Stimulated activated CD4-positive, alpha-beta T cell treated with anti-CD3 and anti-CD28 coated beads, Interleukin-12 subunit alpha, Interleukin-12 subunit beta, amount 100 ng/mL, for 48 hours (primary cell): ENCODE measurements around the gene COG3.
"Not testable (repeated sequence)": the region's sequence is repeated elsewhere in the genome, so short reads cannot be mapped to it uniquely, and the experiment has no call there.

Source experiments
- DNase-seq, 3 donors: peaks; one replicate each; pipeline ENCODE4 v3.0.0-alpha.2; 2020; ENCODE audit warnings: low read depth in 2 of 3, low spot score in 1 of 3

The COG3 gene, protein sequence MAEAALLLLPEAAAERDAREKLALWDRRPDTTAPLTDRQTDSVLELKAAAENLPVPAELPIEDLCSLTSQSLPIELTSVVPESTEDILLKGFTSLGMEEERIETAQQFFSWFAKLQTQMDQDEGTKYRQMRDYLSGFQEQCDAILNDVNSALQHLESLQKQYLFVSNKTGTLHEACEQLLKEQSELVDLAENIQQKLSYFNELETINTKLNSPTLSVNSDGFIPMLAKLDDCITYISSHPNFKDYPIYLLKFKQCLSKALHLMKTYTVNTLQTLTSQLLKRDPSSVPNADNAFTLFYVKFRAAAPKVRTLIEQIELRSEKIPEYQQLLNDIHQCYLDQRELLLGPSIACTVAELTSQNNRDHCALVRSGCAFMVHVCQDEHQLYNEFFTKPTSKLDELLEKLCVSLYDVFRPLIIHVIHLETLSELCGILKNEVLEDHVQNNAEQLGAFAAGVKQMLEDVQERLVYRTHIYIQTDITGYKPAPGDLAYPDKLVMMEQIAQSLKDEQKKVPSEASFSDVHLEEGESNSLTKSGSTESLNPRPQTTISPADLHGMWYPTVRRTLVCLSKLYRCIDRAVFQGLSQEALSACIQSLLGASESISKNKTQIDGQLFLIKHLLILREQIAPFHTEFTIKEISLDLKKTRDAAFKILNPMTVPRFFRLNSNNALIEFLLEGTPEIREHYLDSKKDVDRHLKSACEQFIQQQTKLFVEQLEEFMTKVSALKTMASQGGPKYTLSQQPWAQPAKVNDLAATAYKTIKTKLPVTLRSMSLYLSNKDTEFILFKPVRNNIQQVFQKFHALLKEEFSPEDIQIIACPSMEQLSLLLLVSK

DNA sequence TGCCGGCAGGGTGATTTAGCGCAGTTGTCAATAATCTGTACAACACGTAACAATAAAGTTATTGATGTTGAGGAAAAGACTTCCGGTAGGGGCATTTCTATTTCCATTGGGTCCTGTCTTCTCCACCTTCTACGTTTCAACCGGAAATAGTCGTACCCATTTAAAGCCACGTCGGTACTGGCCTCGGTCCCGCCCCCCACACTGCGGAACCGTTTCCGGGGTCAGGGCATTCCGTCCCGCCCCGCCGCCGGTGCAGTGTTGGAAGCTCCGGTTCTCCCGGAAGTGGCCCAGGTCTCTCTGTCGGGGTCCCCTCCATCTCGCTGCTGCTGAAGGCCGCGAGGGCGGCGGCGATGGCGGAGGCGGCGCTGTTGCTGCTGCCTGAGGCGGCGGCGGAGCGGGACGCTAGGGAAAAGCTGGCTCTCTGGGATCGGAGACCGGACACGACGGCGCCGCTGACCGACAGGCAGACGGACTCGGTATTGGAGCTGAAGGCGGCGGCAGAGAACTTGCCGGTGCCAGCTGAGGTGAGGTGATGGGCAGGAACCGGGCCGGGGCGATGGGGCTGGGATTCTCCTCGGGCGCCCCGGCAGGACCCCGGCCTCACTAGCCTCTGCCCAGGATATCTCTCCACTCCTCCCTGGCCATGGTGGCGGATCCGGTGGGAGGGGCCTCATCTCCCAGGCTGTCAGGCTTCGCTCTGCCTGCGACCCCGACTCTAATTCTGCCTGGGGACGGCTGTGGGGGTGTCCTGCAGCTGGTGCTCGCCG lies at the start of gene COG3:
TSS of gene COG3 (plus strand) at position 253 of the 767 bp plus-strand sequence. CDS start at position 351, 98 bp downstream.
- peak; percentile 91 to 94 (median 92) for DNase-seq

DNA sequence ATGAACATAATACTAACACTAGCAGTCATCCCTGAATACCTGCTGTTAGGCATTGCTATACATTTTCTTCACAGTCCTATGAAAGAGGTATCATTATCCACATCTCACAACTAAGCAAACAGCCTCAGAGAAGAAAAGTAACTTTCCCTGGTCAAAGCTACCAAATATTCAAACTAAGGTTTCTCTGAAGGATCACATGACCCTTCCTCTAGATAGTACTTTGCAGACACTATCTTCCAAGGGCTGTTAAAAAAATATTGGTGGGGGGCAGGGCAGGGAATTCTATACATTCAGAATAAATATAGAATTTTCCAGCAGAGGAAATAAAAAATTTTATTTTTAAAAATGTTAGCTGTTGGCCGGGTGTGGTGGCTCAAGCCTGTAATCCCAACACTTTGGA lies 49.6 kb upstream of the COG3 start:
- DNase-seq, result no peak

DNA sequence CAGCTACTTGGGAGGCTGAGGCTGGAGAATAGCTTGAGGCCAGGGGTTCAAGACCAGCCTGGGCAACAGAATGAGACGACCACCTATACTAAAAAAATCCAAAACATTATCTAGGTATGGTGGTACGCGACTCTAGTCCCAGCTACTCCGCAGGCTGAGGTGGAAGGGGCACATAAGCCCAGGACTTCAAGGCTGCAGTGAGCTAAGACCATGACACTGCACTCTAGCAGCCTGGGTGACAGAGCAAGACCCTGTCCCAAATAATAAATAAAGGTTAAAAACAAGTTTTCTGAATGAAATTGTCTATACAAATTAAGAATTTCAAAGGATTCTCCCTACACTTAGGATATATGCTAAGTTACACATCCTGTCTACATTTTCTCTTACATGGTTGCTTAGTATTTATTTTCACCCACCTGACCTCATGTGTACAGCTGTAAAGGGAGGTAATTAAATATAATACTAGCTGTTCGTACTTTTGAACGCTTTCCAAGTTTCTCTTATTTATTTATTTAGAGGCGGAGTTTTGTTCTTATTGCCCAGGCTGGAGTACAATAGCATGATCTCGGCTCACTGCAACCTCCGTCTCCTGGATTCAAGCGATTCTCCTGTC lies 48.1 kb upstream of the COG3 start:
- DNase-seq, result no peak

DNA sequence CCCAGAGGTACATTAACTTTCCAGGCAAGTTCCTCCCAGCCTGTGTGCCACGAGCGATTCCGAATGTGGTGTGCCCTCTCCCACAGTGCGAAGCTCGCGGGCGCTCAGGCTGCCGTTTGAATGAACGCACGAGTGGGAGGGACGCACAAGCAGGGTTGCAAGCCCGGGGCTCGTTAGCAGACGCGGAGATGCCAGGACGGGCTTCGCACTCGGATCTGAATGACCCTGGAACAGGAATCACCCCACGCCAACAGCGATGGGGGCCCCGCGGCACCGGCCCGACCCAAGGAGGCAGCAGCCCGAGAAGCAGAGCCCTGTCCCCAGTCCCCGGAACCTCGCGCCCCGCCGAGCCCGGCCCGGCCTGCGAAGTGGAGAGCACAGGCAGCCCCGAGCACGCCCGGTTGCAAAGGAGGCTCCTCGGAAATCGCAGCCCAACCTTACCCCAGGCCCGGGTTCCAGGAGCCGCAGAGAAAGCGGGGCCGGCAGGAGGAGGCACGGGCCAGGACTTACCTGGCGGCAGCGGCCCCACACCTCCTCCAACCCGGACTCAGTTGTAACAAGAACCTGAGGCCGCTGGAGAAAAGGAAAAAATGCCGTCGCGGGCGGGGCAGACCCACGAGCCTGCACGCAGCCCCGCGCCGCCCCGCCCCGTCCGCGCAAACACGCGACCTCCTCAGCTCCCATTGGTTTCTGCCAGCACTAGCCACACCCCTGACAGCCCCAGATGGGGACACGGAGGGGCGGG lies 46.8 kb upstream of the COG3 start, which contains the start of gene SLC25A30:
TSS of gene SLC25A30 (minus strand) at position 584 of the 745 bp plus-strand sequence. CDS start 6,948 bp downstream, outside the sequence.
- peak; percentile 78 to 90 (median 80) for DNase-seq

DNA sequence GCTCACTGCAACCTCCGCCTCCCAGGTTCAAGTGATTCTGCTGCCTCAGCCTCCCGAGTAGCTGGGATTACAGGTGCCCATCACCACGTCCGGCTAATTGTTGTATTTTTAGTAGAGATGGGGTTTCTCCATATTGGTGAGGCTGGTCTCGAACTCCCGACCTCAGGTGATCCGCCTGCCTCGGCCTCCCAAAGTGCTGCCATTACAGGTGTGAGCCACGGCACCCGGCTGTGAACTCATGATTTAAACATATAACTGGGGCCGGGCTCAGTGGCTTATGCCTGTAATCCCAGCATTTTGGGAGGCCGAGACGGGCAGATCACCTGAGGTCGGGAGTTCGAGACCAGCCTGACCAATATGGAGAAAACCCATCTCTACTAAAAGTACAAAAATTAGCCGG lies 45.4 kb upstream of the COG3 start:
- not testable (repeated sequence) for DNase-seq

DNA sequence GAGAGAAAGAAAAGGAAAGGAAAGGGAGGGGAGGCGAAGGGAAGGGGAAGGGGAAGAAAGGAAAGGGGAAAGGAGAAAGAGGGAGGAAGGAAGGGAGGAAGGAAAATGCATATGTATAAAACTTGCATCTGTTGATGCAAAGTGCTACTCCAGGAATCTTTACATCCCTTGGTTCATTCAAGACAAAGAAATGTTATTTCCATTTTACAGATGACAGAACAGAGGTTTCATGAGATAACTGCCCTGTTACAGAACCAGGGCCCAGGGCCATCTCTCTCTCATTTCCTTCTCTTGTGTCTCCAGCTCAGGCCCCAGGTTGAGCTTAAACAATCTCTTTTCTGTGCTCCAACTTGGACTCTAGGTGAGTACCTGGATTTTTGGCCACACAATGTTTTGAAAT lies 44.8 kb upstream of the COG3 start:
- no peak for DNase-seq

DNA sequence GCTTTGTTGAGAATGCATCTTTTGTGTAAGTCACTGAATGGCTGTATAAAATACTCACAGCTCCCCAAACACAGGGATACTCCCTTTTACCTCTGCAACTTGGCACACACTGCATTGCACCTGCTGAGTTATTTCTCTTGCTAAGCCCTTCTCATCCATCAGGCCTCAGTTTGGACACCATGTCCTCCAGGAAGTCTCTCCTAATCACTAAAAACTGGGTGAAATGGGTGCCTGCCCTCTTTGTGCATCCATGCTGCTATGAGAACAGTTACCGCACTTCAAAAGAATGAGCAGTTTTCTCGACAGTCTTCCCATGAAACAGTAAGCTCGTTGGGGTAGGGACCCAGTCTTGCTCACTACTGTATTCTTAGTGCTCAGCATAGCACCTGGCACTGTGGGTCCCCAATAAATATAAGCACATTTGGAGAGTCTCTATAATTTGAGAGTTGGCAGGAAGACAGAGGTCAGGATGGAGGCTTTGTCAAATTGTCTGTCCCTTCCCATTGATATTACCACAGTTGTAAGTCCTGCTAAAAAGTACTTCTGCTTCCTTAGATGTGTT lies 41.9 kb upstream of the COG3 start:
- no peak for DNase-seq

DNA sequence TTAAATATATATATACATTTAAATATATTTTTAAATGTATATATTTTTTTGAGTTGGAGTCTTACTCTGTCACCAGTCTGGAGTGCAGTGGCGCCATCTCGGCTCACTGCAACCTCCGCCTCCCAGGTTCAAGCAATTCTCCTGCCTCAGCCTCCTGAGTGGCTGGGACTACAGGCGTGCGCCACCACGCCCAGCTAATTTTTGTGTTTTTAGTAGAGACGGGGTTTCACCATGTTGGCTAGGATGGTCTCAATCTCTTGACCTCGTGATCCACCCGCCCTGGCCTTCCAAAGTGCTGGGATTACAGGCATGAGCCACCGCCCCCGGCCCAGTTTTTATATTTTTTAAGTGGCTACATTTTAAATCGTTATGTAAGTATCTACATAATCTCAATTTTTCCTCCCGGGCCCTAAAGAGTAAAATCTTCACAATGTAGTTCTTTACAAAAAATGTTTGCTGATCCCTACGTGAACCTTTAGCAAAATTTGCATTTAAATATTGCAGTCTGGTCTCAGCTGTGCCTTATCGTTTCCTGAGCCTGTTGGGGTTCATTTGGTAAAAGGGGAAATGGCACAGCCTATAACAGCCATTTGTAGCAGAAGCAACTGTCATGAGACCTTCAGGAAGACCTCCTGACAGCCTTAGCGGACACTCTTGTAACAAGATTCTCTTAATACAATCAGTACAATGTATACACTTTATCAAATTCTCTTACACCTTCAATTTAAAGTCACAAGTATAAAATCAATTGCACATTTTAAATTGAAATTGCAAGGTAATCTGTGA lies 38.5 kb upstream of the COG3 start:
- not testable (repeated sequence) for DNase-seq

DNA sequence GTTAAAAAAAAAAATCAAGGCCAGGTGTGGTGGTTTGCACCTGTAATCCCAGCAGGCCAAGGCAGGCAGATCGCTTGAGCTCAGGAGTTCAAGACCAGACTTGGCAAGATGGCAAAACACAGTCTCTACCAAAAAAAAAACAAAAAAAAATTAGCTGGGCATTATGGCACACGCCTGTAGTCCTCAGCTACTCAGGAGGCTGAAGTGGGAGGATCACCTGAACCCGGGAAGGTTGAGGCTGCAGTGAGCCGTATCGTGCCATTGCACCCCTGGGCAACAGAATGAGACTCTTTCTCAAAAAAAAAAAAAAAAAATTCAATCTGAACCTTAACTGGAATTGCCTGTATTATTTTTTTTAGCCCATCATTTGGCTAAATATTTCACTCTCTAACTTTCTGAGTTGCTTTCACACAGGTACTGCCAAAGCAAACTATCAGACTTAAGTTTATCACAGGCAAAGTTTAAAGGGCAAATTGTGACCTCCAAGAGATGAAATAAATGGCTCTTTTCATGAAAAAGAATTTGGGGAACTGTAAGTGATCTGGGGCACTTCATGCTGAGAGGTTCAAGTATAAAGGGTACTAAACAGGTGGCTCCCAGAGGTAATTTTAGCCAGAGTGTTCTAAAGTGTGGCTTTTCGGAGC lies 31.9 kb upstream of the COG3 start:
- no peak for DNase-seq

DNA sequence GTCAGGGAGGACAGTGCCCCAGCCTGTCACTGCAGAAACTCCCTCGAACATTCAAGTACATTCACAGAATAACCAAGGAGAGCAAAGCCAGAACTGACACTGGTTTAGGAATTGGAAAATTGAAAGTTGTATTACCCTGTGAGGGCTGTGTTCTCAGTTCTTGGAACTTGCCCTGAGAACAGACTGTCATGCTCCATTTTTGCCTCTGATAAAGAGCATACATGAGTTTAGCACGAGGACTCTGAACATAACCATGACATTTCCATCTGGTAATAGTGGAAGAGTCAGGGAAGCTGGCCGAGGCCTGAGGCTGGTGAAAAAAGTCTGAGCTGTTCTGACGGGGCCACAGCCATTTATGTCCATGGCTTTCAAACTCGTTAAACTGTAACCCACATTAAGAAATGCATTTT lies 31.4 kb upstream of the COG3 start:
- DNase-seq, result no peak

DNA sequence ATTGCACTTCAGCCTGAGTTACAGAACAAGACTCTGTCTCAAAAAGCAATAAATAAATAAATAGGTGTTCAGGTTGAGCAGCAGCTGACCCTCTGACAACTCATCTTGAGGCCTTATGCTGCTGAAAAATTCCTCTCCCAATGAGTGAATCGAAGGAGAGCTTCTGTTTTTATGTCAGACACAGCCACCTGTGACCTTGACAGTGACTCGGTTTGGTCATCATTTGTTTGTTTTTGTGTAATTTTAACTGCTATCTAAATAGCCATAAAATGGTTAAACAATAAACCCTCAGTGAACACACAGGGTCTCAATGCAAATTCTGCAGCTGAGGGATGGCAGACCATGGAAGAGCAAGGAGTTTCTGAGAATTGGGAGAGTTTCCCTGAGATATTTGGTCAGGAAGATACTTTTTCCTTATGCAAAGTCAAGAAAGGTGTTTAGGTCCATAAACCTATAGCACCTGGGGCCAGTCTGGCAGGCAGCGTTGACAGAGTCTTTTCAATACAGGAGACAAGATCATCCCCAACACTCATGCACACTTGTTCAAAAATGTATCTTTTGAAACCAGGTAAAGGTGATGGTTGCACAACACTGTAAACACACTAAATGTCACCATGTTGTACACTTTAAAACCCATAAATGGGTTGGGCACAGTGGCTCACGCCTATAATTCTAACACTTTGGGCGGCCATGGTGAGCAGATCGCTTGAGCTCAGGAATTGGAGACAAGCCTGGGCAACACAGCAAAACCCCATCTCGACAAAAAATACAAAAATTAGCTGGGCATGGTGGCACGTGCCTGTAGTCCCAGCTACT lies 30.0 kb upstream of the COG3 start:
- no peak for DNase-seq

DNA sequence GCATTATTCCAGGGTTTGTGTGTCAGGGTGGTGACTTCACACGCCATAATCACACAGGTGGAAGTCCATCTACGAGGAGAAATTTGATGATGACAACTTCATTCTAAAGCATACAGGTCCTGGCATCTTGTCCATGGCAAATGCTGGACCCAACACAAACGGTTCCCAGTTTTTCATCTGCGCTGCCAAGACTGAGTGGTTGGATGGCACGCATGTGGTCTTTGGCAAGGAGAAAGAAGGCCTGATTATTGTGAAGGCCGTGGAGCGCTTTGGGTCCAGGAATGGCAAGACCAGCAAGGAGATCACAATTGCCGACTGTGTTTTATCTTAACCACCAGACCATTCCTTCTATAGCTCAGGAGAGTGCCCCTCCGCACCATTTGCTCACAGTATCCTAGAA lies 28.4 kb upstream of the COG3 start:
- DNase-seq, result no peak

DNA sequence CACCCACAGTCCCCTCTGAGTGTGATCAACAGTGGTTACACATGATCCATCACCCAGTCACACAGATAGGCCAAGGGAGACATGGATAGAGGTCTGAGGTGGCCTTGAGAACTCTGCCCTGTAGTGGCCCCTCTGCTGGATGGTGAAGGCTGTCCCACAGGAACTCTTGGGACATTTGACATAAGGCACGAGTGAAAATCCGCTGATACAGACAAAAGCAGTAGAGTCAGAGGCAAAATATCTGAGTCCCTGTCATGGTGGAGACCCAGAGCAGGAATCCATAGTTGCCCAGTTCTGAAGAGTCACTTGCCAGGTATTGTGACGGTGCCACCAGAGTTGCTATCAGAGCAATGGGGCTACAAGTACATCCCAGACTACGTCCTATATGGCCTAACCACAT lies 27.8 kb upstream of the COG3 start:
- no peak for DNase-seq

DNA sequence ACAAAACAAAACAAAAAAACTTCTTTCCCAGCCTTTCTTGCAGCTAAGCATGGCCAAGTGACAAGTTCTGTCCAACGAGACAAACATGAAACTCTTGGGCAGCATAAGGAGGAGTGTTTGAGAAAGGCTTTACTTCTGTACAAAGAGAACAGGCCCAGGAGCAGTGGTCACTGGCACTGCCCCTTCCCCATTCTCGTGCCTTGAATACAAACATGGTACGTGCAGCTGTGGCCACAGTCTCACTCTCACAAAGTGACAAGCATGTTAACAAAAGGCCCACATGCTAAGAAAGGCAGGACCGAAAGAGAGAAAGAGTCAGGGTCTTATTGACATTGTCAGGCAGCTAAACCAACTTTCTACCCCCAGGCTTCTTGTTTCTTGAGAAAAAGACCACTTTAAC lies 26.8 kb upstream of the COG3 start:
- no peak for DNase-seq

DNA sequence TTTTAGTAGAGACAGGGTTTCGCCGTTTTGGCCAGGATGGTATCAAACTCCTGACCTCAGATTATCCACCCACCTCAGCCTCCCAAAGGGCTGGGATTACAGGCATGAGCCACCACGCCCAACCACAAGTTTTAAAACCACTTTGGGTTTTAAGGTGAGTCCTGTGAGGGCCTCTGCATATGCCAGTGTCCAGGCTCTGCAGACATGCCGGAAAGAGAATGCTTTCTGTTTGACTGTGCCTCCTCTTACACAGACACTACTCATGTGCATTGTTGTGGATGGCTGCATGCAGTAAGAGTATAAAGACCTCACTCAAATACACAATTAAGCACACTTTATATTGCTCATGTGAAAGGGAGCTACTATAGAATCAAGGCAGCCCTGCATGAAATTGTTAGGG lies 25.7 kb upstream of the COG3 start:
- no peak for DNase-seq

DNA sequence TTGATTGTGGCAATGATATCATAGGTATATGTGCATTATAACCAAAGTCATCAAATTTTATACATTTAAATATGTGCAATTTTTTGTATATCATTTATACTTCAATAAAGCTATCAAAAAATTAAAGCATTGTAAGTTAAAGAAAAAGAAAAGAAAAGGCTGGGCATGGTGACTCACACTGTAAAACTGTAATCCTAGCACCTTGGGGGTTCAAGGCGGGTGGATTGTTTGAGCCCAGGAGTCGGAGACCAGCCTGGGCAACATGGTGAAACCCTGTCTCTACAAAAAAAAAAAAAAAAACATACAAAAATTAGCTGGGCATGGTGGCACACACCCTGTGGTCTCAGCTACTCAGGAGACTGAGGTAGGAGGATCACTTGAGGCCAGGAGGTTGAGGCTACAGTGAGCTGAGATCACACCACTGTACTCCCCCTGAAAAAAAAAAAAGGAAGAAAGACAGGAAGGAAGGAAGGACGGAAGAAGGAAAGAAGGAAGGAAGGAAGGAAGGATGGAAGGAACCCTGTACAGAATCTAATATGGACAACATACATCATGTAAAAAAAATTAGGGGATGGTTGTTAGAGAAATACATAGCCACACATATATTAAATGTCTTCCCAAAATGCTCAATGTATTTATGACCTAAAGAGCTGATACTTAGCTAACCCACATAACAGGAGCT lies 24.8 kb upstream of the COG3 start:
- no peak for DNase-seq

DNA sequence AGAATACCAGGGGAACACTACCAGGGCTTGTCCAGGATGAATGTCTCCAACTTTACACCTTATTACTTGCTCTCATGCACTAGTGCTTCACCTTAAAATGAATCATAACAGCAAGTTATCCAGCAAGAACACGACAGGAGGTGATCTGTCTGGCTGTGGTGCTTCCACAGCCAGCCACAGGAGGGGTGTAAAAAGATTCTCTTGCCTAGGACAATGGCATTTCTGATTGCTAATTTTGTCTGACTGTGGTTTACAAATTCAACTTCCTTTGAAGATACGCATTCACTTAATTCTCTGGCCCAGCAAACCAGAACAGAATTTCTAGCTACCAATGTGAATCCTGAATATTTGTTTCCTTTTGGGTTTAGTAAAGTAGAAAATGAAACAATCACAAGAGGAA lies 23.1 kb upstream of the COG3 start:
- no peak for DNase-seq
